ENCODE results near the gene PCDHGB5. TPM values are rescaled to one million over a fixed set of nuclear protein-coding genes. Genes with fewer than 3 reads are reported as not detected.
A peak's percentile ranks its signal among the peaks of the same experiment; 100 is the strongest.
"Not testable (repeated sequence)": the region's sequence is repeated elsewhere in the genome, so short reads cannot be mapped to it uniquely, and the experiment has no call there.

The PCDHGB5 gene
- polyA plus RNA-seq, 5 donors = 6.8 to 8.5 (median 7.7) TPM

- DNase-seq = no peak
Observed at GRCh38 chr5:141374627-141375026, 23.1 kb upstream of the PCDHGB5 start.

- DNase-seq = not testable (repeated sequence)
Observed at GRCh38 chr5:141375444-141376155, 22.1 kb upstream of the PCDHGB5 start.

- DNase-seq = no peak
Observed at GRCh38 chr5:141382469-141383294, 15.1 kb upstream of the PCDHGB5 start, which contains the start of gene PCDHGA7. Gene PCDHGA7, plus strand, starts transcription at chr5:141382742. Its CDS starts 158 bp downstream, at chr5:141382900.

- DNase-seq = no peak
Observed at GRCh38 chr5:141383345-141383744, 14.4 kb upstream of the PCDHGB5 start.

- no peak for DNase-seq
Observed at GRCh38 chr5:141384471-141385267, 13.1 kb upstream of the PCDHGB5 start.

GRCh38 chr5:141387557-141388311 lies 10.0 kb upstream of the PCDHGB5 start, which contains the start of gene PCDHGB4:
Gene PCDHGB4, plus strand, starts transcription at chr5:141387698. Its CDS starts 187 bp downstream, at chr5:141387885.
- not testable (repeated sequence) for DNase-seq

- DNase-seq = no peak
Observed at GRCh38 chr5:141388661-141389060, 9.1 kb upstream of the PCDHGB5 start.

- no peak for DNase-seq
Observed at GRCh38 chr5:141389153-141390042, 8.3 kb upstream of the PCDHGB5 start.

- no peak for DNase-seq
Observed at GRCh38 chr5:141392429-141393198, 5.1 kb upstream of the PCDHGB5 start, which contains the start of gene PCDHGA8. Gene PCDHGA8, plus strand, starts transcription at chr5:141392633. Its CDS starts 181 bp downstream, at chr5:141392814.

- no peak for DNase-seq
Observed at GRCh38 chr5:141393267-141393666, 4.5 kb upstream of the PCDHGB5 start.

GRCh38 chr5:141394401-141395187 lies 3.2 kb upstream of the PCDHGB5 start:
- not testable (repeated sequence) for DNase-seq

GRCh38 chr5:141398608-141399007 lies 861 bp downstream of the PCDHGB5 start:
- DNase-seq = no peak

- no peak for DNase-seq
Observed at GRCh38 chr5:141399555-141400258, 2.0 kb downstream of the PCDHGB5 start.

GRCh38 chr5:141402553-141403243 lies 5.0 kb downstream of the PCDHGB5 start, which contains the start of gene PCDHGA9:
Gene PCDHGA9, plus strand, starts transcription at chr5:141402778. Its CDS starts 175 bp downstream, at chr5:141402953.
- no peak for DNase-seq

GRCh38 chr5:141403387-141403786 lies 5.6 kb downstream of the PCDHGB5 start:
- DNase-seq = no peak

- peak in 1 of 2 donors; percentile 20 for DNase-seq
Observed at GRCh38 chr5:141407790-141408505, 10.2 kb downstream of the PCDHGB5 start, which contains the start of gene PCDHGB6. Gene PCDHGB6, plus strand, starts transcription at chr5:141408021. Its CDS starts 182 bp downstream, at chr5:141408203.

Measured in right lung (tissue), 5 donors.